ENCODE results near the gene PWP2.
"Not testable (repeated sequence)": the region's sequence is repeated elsewhere in the genome, so short reads cannot be mapped to it uniquely, and the experiment has no call there.

DNA sequence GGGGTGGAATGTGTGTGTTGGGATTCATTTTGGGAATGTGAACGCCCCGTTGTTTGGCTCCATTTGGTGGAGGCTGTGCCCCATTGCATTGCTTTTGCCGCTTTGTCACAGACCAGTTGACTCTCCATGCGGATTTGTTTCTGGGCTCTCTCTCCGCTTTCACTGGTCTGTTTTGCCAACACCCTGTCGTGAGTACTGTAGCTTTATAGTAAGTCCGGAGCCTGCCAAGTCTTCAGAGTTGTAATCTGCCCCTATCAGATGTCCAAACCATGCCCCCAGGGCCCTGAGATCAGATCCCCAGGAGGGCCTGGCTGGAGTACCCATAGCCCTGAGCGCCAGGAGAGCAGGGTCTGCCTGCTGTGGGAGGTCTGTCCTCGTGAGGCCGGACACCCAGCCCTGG is 43.1 kb downstream of the PWP2 start:
- TF ChIP-seq, protein P1, sequence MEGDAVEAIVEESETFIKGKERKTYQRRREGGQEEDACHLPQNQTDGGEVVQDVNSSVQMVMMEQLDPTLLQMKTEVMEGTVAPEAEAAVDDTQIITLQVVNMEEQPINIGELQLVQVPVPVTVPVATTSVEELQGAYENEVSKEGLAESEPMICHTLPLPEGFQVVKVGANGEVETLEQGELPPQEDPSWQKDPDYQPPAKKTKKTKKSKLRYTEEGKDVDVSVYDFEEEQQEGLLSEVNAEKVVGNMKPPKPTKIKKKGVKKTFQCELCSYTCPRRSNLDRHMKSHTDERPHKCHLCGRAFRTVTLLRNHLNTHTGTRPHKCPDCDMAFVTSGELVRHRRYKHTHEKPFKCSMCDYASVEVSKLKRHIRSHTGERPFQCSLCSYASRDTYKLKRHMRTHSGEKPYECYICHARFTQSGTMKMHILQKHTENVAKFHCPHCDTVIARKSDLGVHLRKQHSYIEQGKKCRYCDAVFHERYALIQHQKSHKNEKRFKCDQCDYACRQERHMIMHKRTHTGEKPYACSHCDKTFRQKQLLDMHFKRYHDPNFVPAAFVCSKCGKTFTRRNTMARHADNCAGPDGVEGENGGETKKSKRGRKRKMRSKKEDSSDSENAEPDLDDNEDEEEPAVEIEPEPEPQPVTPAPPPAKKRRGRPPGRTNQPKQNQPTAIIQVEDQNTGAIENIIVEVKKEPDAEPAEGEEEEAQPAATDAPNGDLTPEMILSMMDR (IDR thresholded peaks at IDR 0.05): not testable (repeated sequence)
- not testable (repeated sequence) for TF ChIP-seq SIN3A (IDR thresholded peaks at IDR 0.05; ENCODE audit: borderline replicate concordance, insufficient read depth, low read depth, low read length)

Data from Panc1 (cell line).